ENCODE measurements around the gene DUSP18.
"Not testable (repeated sequence)": the region's sequence is repeated elsewhere in the genome, so short reads cannot be mapped to it uniquely, and the experiment has no call there.

The DUSP18 gene

GRCh38 chr22:30667494-30668385 is at the start of gene DUSP18:
Gene DUSP18 (minus strand): TSS chr22:30667875. CDS start chr22:30664003, 3,872 bp downstream.
- peak; percentile 59 for TF ChIP-seq POLR2A (IDR thresholded peaks at IDR 0.05; ENCODE audit: low read depth, low read length)
- FAIRE-seq (peak; percentile 43), DNase-seq (ENCODE audit: insufficient read length, low spot score) (peak; percentile 91)

GRCh38 chr22:30714062-30714461 is 46.4 kb upstream of the DUSP18 start:
- FAIRE-seq = no peak
- no peak for DNase-seq (ENCODE audit: insufficient read length, low spot score)
- no peak for TF ChIP-seq POLR2A (IDR thresholded peaks at IDR 0.05; ENCODE audit: low read depth, low read length)

- FAIRE-seq (no peak), DNase-seq (ENCODE audit: insufficient read length, low spot score) (no peak)
- TF ChIP-seq POLR2A (IDR thresholded peaks at IDR 0.05; ENCODE audit: low read depth, low read length) = no peak
Measured at GRCh38 chr22:30712094-30712493, 44.4 kb upstream of the DUSP18 start.

GRCh38 chr22:30709980-30710379 is 42.3 kb upstream of the DUSP18 start:
- DNase-seq (ENCODE audit: insufficient read length, low spot score); FAIRE-seq: not testable (repeated sequence)

- peak; percentile 15 for DNase-seq (ENCODE audit: insufficient read length, low spot score)
- TF ChIP-seq POLR2A (IDR thresholded peaks at IDR 0.05; ENCODE audit: low read depth, low read length) = no peak
- peak; percentile 52 for FAIRE-seq
Measured at GRCh38 chr22:30705710-30706651, 38.3 kb upstream of the DUSP18 start.

- no peak for TF ChIP-seq POLR2A (IDR thresholded peaks at IDR 0.05; ENCODE audit: low read depth, low read length)
- DNase-seq (ENCODE audit: insufficient read length, low spot score) = no peak
- FAIRE-seq = no peak
Measured at GRCh38 chr22:30704978-30705377, 37.3 kb upstream of the DUSP18 start.

- FAIRE-seq = no peak
- DNase-seq (ENCODE audit: insufficient read length, low spot score) = no peak
- no peak for TF ChIP-seq POLR2A (IDR thresholded peaks at IDR 0.05; ENCODE audit: low read depth, low read length)
Measured at GRCh38 chr22:30702856-30703255, 35.2 kb upstream of the DUSP18 start.

GRCh38 chr22:30701872-30702271 is 34.2 kb upstream of the DUSP18 start:
- DNase-seq (ENCODE audit: insufficient read length, low spot score) (peak; percentile 44), FAIRE-seq (no peak)
- TF ChIP-seq POLR2A (IDR thresholded peaks at IDR 0.05; ENCODE audit: low read depth, low read length) = no peak

- no peak for FAIRE-seq
- no peak for DNase-seq (ENCODE audit: insufficient read length, low spot score)
Measured at GRCh38 chr22:30697975-30698374, 30.3 kb upstream of the DUSP18 start.

GRCh38 chr22:30695871-30696655 is 28.4 kb upstream of the DUSP18 start:
- no peak for FAIRE-seq
- no peak for TF ChIP-seq POLR2A (IDR thresholded peaks at IDR 0.05; ENCODE audit: low read depth, low read length)
- no peak for DNase-seq (ENCODE audit: insufficient read length, low spot score)

More at GRCh38 chr22:30697975-30698374, 30.3 kb upstream of the DUSP18 start:
- no peak for TF ChIP-seq POLR2A (IDR thresholded peaks at IDR 0.05; ENCODE audit: low read depth, low read length)

- FAIRE-seq = no peak
- DNase-seq (ENCODE audit: insufficient read length, low spot score) = no peak
Measured at GRCh38 chr22:30695351-30695851, 27.7 kb upstream of the DUSP18 start.

GRCh38 chr22:30694640-30695350 is 27.1 kb upstream of the DUSP18 start, which contains the start of gene OSBP2:
Gene OSBP2 (plus strand): TSS chr22:30694874. CDS start chr22:30694910, 36 bp downstream.
- DNase-seq (ENCODE audit: insufficient read length, low spot score) (no peak), FAIRE-seq (no peak)
- no peak for TF ChIP-seq POLR2A (IDR thresholded peaks at IDR 0.05; ENCODE audit: low read depth, low read length)

More at GRCh38 chr22:30695351-30695851, 27.7 kb upstream of the DUSP18 start:
- no peak for TF ChIP-seq POLR2A (IDR thresholded peaks at IDR 0.05; ENCODE audit: low read depth, low read length)

Data from H54 (cell line).